Erythroblast (primary cell): Measurements from ENCODE around the gene EDAR.

Source experiments
- GATA1 ChIP-seq: IDR thresholded peaks from 2 replicates; pipeline ENCODE4 v1.6.1; 2011; ENCODE audit warnings: low read depth, mild to moderate bottlenecking, control low read depth, low read length, moderate library complexity
- POLR2A ChIP-seq: IDR thresholded peaks from 2 replicates; pipeline ENCODE4 v1.6.1; 2011; ENCODE audit warnings: mild to moderate bottlenecking, low read length

DNA sequence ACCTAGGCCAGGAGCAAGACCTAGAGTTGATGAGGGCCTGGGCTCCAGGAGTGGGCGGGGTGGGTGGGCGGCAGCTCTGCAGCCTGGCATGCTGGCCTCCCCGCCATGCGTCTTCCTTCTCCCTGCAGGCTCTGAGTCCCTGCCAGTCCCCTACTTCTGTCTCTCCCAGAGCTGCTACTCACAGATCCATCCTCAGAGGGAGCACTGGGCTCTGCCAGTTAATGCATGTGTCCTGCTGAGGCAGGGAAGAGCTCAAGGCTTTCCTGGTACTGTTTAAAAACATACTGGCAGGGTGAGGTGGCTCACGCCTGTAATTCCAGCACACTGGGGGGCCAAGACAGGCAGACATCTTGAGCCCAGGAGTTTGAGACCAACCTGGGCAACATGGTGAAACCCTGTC is 38.7 kb upstream of the EDAR start:
- no peak for TF ChIP-seq POLR2A
- no peak for TF ChIP-seq GATA1
